ENCODE data around the gene PKP3.
"Not testable (repeated sequence)": the region's sequence is repeated elsewhere in the genome, so short reads cannot be mapped to it uniquely, and the experiment has no call there.

Gene PKP3

GRCh38 chr11:420911-421321, 26.9 kb downstream of the PKP3 start:
- DNase-seq (ENCODE audit: extremely low read depth in 1 of 2, low read depth in 1 of 2) = no peak

GRCh38 chr11:422249-422656, 28.2 kb downstream of the PKP3 start:
- no peak for DNase-seq (ENCODE audit: extremely low read depth in 1 of 2, low read depth in 1 of 2)

- DNase-seq (ENCODE audit: extremely low read depth in 1 of 2, low read depth in 1 of 2) = no peak
Observed at GRCh38 chr11:424232-424631, 30.2 kb downstream of the PKP3 start.

GRCh38 chr11:424766-425165, 30.8 kb downstream of the PKP3 start:
- DNase-seq (ENCODE audit: extremely low read depth in 1 of 2, low read depth in 1 of 2) = not testable (repeated sequence)

- no peak for DNase-seq (ENCODE audit: extremely low read depth in 1 of 2, low read depth in 1 of 2)
Observed at GRCh38 chr11:425301-425700, 31.3 kb downstream of the PKP3 start.

GRCh38 chr11:426851-427250, 32.8 kb downstream of the PKP3 start:
- no peak for DNase-seq (ENCODE audit: extremely low read depth in 1 of 2, low read depth in 1 of 2)

GRCh38 chr11:428295-428694, 34.3 kb downstream of the PKP3 start:
- no peak for DNase-seq (ENCODE audit: extremely low read depth in 1 of 2, low read depth in 1 of 2)

- no peak for DNase-seq (ENCODE audit: extremely low read depth in 1 of 2, low read depth in 1 of 2)
Observed at GRCh38 chr11:429391-429790, 35.4 kb downstream of the PKP3 start.

- no peak for DNase-seq (ENCODE audit: extremely low read depth in 1 of 2, low read depth in 1 of 2)
Observed at GRCh38 chr11:429931-430456, 36.0 kb downstream of the PKP3 start.

- DNase-seq (ENCODE audit: extremely low read depth in 1 of 2, low read depth in 1 of 2) = no peak
Observed at GRCh38 chr11:431921-432320, 37.9 kb downstream of the PKP3 start.

GRCh38 chr11:432501-433100, 38.6 kb downstream of the PKP3 start:
- no peak for DNase-seq (ENCODE audit: extremely low read depth in 1 of 2, low read depth in 1 of 2)

GRCh38 chr11:433111-433510, 39.1 kb downstream of the PKP3 start:
- DNase-seq (ENCODE audit: extremely low read depth in 1 of 2, low read depth in 1 of 2) = no peak

- DNase-seq (ENCODE audit: extremely low read depth in 1 of 2, low read depth in 1 of 2) = no peak
Observed at GRCh38 chr11:433641-434040, 39.6 kb downstream of the PKP3 start.

- DNase-seq (ENCODE audit: extremely low read depth in 1 of 2, low read depth in 1 of 2) = no peak
Observed at GRCh38 chr11:434496-434895, 40.5 kb downstream of the PKP3 start.

GRCh38 chr11:434999-435740, 41.2 kb downstream of the PKP3 start:
- not testable (repeated sequence) for DNase-seq (ENCODE audit: extremely low read depth in 1 of 2, low read depth in 1 of 2)

- DNase-seq (ENCODE audit: extremely low read depth in 1 of 2, low read depth in 1 of 2) = no peak
Observed at GRCh38 chr11:437228-437870, 43.3 kb downstream of the PKP3 start.

GRCh38 chr11:438101-438844, 44.3 kb downstream of the PKP3 start:
- DNase-seq (ENCODE audit: extremely low read depth in 1 of 2, low read depth in 1 of 2) = no peak

GRCh38 chr11:439315-440064, 45.5 kb downstream of the PKP3 start:
- DNase-seq (ENCODE audit: extremely low read depth in 1 of 2, low read depth in 1 of 2) = no peak

GRCh38 chr11:440065-441042, 46.3 kb downstream of the PKP3 start:
- DNase-seq (ENCODE audit: extremely low read depth in 1 of 2, low read depth in 1 of 2) = no peak
